IPS-NIHi11 (cell line): ENCODE measurements around the gene TBPL1.

Experiments used
- DNase-seq: peaks from one replicate; pipeline ENCODE4 v3.0.0; 2012; ENCODE audit warnings: mixed read lengths, low spot score

Gene TBPL1

GRCh38 chr6:134007077-134007476 lies 54.1 kb downstream of the TBPL1 start:
- DNase-seq, result peak; percentile 42

GRCh38 chr6:134009876-134010275 lies 56.9 kb downstream of the TBPL1 start:
- no peak for DNase-seq

GRCh38 chr6:134010400-134010799 lies 57.4 kb downstream of the TBPL1 start:
- DNase-seq, result no peak

GRCh38 chr6:134010974-134011373 lies 58.0 kb downstream of the TBPL1 start:
- no peak for DNase-seq

GRCh38 chr6:134014588-134015137 lies 61.6 kb downstream of the TBPL1 start:
- no peak for DNase-seq

- no peak for DNase-seq
These were observed 62.9 kb downstream of the TBPL1 start for GRCh38 chr6:134015719-134016557.

- no peak for DNase-seq
These were observed 63.5 kb downstream of the TBPL1 start for GRCh38 chr6:134016558-134016814.

- DNase-seq, result no peak
These were observed 67.0 kb downstream of the TBPL1 start for GRCh38 chr6:134020071-134020470.

- DNase-seq, result no peak
These were observed 67.5 kb downstream of the TBPL1 start for GRCh38 chr6:134020543-134020942.

- no peak for DNase-seq
These were observed 67.9 kb downstream of the TBPL1 start for GRCh38 chr6:134020968-134021367.

GRCh38 chr6:134021396-134022122 lies 68.5 kb downstream of the TBPL1 start:
- no peak for DNase-seq

GRCh38 chr6:134022650-134023049 lies 69.6 kb downstream of the TBPL1 start:
- DNase-seq, result no peak

- DNase-seq, result no peak
These were observed 73.6 kb downstream of the TBPL1 start for GRCh38 chr6:134026597-134026996.

GRCh38 chr6:134028438-134028837 lies 75.4 kb downstream of the TBPL1 start:
- no peak for DNase-seq

GRCh38 chr6:134029495-134030455 lies 76.8 kb downstream of the TBPL1 start:
- no peak for DNase-seq

- DNase-seq, result no peak
These were observed 78.8 kb downstream of the TBPL1 start for GRCh38 chr6:134031696-134032255.

- no peak for DNase-seq
These were observed 81.5 kb downstream of the TBPL1 start for GRCh38 chr6:134034478-134034877.

- DNase-seq, result no peak
These were observed 82.2 kb downstream of the TBPL1 start for GRCh38 chr6:134034961-134035822.

- DNase-seq, result peak; percentile 44
These were observed 82.8 kb downstream of the TBPL1 start for GRCh38 chr6:134035823-134036296.

- DNase-seq, result no peak
These were observed 86.1 kb downstream of the TBPL1 start for GRCh38 chr6:134039116-134039515.
